D341Med (cell line): ENCODE data around the gene HNF1A.

Experiments
- DNase-seq: peaks from one replicate; pipeline ENCODE4 v3.0.0; 2012; ENCODE audit warnings: low spot score

The HNF1A gene

DNA sequence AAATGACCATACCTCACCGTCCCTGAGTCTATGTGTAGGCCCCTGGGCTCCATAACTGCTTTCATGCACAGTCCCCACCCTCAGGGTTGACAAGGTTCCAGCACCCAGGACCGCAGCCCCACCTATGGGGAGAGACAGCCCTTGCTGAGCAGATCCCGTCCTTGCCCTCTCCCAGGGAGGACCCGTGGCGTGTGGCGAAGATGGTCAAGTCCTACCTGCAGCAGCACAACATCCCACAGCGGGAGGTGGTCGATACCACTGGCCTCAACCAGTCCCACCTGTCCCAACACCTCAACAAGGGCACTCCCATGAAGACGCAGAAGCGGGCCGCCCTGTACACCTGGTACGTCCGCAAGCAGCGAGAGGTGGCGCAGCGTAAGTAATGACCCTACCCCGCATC, 10.3 kb downstream of the HNF1A start:
- no peak for DNase-seq

DNA sequence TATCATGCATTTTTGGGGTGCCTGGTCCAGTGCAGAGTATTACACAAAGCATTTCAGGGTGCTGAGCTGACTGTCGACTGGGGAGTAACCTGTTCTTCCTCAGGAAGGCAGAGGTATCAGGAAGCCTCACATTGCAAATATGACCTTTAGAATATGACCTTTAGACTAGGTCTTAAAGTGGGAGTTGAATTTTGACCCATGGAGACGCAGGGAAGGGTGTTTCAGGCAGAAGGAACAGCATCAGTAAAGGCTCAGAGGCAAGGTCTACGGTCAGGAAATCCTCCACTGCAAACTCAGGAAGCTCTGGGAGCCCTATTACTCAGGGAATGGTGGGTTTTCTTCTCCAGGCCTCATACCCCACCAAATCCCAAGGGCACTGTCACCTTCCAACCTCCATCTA, 11.3 kb downstream of the HNF1A start:
- DNase-seq, result no peak

DNA sequence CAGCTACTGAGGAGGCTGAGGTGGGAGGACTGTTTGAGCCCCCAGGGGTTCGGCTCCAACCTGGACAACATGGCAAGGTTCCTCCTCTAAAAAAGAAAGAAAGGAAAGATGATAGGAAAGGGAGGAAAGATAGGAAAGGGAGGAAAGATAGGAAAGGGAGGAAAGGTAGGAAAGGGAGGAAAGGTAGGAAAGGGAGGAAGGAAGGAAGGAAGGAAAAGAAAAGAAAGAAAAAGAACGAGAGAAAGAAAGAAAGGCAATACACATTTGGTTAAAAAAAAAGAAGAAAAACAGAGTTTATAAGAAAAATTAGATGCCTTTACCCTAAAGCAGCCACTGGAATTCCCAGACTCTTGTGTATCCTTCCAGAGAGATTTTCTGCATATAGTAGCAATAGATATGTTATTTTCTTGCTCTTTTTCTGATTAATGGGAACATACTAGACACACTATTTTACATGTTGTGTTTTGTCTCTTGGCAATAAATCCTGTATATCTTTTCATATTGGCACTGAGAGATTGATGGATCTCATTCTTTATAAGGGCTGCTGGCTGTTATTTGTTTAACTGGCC, 12.2 kb downstream of the HNF1A start:
- no peak for DNase-seq

DNA sequence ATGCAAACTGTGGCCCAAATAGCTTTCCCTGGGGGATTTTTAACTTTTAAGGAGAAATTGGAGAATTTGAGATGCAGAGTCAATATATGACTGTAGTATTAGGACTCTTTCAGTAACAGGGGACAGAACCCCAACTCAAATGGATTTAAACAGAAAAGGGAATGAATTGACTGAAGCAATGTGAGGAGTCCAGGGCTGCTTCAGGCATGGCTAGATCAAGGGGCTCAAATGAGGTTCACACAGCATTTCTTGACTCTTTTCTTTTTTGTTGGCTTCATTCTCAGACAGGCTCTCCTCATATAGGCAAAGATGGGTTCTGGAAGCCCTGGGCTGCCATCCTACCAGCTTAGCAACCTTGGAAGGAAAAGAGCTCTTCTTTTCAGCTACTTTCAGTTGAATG, 13.6 kb downstream of the HNF1A start:
- DNase-seq, result no peak

- no peak for DNase-seq
These were observed 14.6 kb downstream of the HNF1A start for GRCh38 chr12:120992989-120993388.

DNA sequence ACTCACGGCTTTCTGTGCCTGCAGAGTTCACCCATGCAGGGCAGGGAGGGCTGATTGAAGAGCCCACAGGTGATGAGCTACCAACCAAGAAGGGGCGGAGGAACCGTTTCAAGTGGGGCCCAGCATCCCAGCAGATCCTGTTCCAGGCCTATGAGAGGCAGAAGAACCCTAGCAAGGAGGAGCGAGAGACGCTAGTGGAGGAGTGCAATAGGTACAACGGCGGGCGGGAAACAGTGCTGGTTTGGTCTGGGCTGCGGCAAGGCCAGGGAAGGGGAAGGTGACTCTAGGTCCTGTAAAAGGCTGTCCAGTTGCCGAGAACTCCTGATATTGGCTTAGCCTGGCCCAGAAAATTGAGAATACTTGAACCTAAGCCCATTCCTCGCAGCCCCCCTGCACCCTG, 15.2 kb downstream of the HNF1A start:
- no peak for DNase-seq

GRCh38 chr12:120994059-120994458, 15.7 kb downstream of the HNF1A start:
- no peak for DNase-seq

- DNase-seq, result no peak
These were observed 16.4 kb downstream of the HNF1A start for GRCh38 chr12:120994589-120995337.

- no peak for DNase-seq
These were observed 17.9 kb downstream of the HNF1A start for GRCh38 chr12:120996133-120996746.

GRCh38 chr12:120997448-120997847, 19.1 kb downstream of the HNF1A start:
- DNase-seq, result no peak

- no peak for DNase-seq
These were observed 20.1 kb downstream of the HNF1A start for GRCh38 chr12:120998435-120998834.

- no peak for DNase-seq
These were observed 21.1 kb downstream of the HNF1A start for GRCh38 chr12:120999191-121000120.

- no peak for DNase-seq
These were observed 22.2 kb downstream of the HNF1A start for GRCh38 chr12:121000530-121000929.

- DNase-seq, result no peak
These were observed 22.7 kb downstream of the HNF1A start for GRCh38 chr12:121001060-121001459.

DNA sequence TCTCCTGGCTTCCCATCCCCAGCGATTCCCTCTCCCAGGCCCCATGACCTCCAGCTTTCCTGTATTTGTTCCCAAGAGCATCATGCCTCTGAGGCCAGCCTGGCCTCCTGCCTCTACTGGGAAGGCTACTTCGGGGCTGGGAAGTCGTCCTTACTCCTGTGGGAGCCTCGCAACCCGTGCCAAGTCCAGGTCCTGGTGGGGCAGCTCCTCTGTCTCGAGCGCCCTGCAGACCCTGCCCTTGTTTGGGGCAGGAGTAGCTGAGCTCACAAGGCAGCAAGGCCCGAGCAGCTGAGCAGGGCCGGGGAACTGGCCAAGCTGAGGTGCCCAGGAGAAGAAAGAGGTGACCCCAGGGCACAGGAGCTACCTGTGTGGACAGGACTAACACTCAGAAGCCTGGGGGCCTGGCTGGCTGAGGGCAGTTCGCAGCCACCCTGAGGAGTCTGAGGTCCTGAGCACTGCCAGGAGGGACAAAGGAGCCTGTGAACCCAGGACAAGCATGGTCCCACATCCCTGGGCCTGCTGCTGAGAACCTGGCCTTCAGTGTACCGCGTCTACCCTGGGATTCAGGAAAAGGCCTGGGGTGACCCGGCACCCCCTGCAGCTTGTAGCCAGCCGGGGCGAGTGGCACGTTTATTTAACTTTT, 23.6 kb downstream of the HNF1A start:
- no peak for DNase-seq

DNA sequence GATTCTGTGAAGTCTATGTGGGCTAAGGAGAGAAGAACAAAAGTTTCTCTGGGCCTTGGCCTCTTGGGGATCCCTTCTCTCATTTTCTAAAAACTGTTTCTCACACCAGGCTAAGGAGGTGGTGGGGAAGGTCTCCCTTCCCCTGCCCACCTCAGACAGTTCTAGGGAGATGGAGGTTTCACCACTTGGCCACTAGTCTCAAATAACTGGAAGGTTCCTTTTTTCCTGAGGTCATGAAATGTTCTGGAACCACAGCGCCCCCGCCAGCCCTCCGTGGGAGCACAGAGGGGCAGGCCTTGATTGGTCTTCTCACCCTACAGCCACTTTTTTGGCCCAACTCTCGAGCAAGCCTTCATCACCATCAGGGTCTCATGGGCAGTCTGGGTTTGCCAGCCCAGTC, 25.3 kb downstream of the HNF1A start:
- no peak for DNase-seq

DNA sequence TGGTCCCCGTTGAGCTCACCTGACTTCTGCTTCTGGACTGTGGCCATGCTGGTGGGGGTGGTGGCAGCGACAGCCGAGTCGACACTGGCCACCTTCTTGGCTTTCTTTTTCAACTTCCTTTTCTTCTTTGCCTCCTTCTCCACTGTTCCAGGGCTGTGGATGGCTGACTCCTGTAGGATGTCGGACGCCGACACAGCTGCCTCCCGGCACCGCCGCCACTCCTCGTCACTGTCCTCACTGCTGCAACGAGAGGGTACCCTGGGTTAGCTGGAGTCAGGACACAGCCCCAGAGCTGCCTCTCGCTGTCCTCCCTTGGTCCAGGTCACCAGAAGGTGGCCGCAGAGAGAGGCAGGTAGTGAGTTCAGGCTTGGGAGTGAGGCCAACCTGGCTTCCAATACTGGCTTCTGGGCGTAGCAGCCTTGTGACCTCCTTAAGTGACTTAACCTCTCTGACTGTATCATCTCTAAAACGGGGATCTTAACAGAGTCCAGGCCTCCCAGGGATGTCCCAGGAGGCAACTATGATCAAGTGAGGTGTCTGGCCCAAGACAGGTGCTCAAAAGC, 26.0 kb downstream of the HNF1A start:
- no peak for DNase-seq

DNA sequence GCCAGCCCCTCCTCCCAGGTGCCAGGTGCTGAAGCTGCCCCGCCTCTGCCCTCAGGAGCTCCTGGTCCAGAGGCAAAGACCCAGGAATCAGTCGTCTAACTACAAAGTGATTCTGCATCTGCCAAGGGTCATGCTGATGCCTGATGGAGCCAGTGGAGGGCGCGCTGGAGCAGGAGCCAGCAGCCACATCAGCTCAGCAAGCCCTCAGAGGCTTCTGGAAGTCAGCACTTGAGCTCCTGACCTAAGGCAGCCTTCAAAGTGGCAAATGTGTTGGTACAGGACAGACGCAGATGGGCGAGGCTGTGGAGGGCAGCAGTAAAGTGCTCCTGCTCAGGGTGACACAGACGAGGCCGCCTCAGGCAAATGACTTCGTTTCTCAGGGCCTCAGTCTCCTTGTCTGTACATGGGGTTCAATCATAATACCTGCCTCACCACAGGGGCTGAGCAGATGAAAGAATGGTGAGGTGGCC, 27.0 kb downstream of the HNF1A start:
- peak; percentile 73 for DNase-seq

- DNase-seq, result no peak
These were observed 30.2 kb downstream of the HNF1A start for GRCh38 chr12:121008347-121009098.

DNA sequence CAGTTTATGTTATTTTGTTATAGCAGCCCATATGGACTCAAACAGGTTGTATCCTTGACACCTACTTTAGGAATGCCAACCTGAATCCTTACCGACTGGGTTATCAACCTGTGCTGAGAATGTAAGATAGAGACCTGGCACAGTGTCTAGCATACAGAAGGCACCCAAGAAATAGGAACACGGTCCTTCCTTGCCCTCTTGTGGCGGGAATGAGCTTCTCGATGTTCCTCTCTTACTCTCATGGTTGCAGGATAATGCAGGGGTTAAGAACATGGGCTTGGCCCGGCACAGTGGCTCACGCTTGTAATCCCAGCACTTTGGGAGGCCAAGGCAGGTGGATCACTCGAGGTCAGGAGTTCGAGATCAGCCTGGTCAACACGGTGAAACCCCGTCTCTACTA, 31.4 kb downstream of the HNF1A start:
- DNase-seq, result peak; percentile 64

DNA sequence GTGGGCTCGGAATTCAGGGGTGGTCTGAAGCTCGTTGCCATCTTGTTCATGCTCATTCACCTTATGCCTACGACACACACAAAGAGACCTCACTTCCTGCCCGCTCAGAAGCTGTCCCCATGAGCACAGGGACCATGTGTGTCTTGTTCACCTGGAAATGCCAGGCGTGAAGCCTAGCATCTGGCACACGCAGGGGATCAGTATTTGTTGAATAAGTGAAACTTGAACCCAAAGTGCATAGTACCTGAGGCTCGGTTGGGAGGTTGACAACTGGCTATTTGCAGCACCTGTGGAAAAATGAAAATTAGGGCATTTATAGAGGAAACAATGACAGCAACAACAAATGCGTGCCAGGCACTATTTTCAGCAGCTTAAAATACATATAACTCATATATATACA, 32.5 kb downstream of the HNF1A start:
- DNase-seq, result no peak
